H9 (cell line): ENCODE measurements around the gene CAPN5. TPM values are rescaled to one million over a fixed set of nuclear protein-coding genes. Genes with fewer than 3 reads are reported as not detected.

Experiments
- DNase-seq: peaks from one replicate; pipeline ENCODE4 v3.0.0-alpha.2; 2017
- H2AFZ ChIP-seq: one replicate; pipeline ENCODE4 v1.6.1; 2013; ENCODE audit warnings: mild to moderate bottlenecking, low read length, control low read depth, moderate library complexity
- H2AK5ac ChIP-seq: 2 replicates; pipeline ENCODE4 v1.6.1; 2013; ENCODE audit warnings: low read length, control low read depth, mixed read lengths; ENCODE audit not compliant: insufficient read length
- H2BK120ac ChIP-seq: one replicate; pipeline ENCODE4 v1.6.1; 2013; ENCODE audit warnings: low read depth, mild to moderate bottlenecking, low read length, control low read depth, inconsistent platforms; ENCODE audit not compliant: poor library complexity, severe bottlenecking
- H2BK12ac ChIP-seq: 2 replicates; pipeline ENCODE4 v1.6.1; 2013; ENCODE audit warnings: low read length, control low read depth, mixed read lengths, low read depth; ENCODE audit not compliant: insufficient read length
- H2BK15ac ChIP-seq: 2 replicates; pipeline ENCODE4 v1.6.1; 2013; ENCODE audit warnings: low read depth, low read length, control low read depth
- H2BK20ac ChIP-seq: one replicate; pipeline ENCODE4 v1.6.1; 2013; ENCODE audit warnings: low read depth, mild to moderate bottlenecking, low read length, control low read depth, inconsistent platforms; ENCODE audit not compliant: poor library complexity, severe bottlenecking
- H2BK5ac ChIP-seq: 2 replicates; pipeline ENCODE4 v1.6.1; 2013; ENCODE audit warnings: low read length, control low read depth, mixed read lengths; ENCODE audit not compliant: insufficient read length
- H3K14ac ChIP-seq: 2 replicates; pipeline ENCODE4 v1.6.1; 2013; ENCODE audit warnings: low read length, control low read depth; ENCODE audit not compliant: insufficient read depth
- H3K18ac ChIP-seq: 2 replicates; pipeline ENCODE4 v1.6.1; 2013; ENCODE audit warnings: low read depth, mild to moderate bottlenecking, mixed read lengths, low read length, control low read depth; ENCODE audit not compliant: insufficient read length
- H3K23ac ChIP-seq: 2 replicates; pipeline ENCODE4 v1.6.1; 2013; ENCODE audit warnings: low read length, control low read depth, mixed read lengths, low read depth; ENCODE audit not compliant: insufficient read length
- H3K23me2 ChIP-seq: 2 replicates; pipeline ENCODE4 v1.6.1; 2013; ENCODE audit warnings: low read depth, mild to moderate bottlenecking, mixed read lengths, low read length, control low read depth; ENCODE audit not compliant: insufficient read length, poor library complexity, severe bottlenecking
- H3K27ac ChIP-seq: 2 replicates; pipeline ENCODE4 v1.5.1; 2013; ENCODE audit warnings: low read length, control low read depth, mixed read lengths, low read depth; ENCODE audit not compliant: insufficient read length
- H3K27me3 ChIP-seq: 2 replicates; pipeline ENCODE4 v1.6.1; 2013; ENCODE audit warnings: low read length, control low read depth, inconsistent platforms; ENCODE audit not compliant: insufficient read depth
- H3K4ac ChIP-seq: 2 replicates; pipeline ENCODE4 v1.6.1; 2013; ENCODE audit warnings: low read depth, mild to moderate bottlenecking, control low read depth, inconsistent platforms, low read length, moderate library complexity
- H3K4me1 ChIP-seq: 2 replicates; pipeline ENCODE4 v1.6.1; 2013; ENCODE audit warnings: low read length, control low read depth, inconsistent platforms; ENCODE audit not compliant: insufficient read depth
- H3K4me2 ChIP-seq: 2 replicates; pipeline ENCODE4 v1.6.1; 2013; ENCODE audit warnings: low read length, control low read depth, mixed read lengths; ENCODE audit not compliant: insufficient read length, insufficient read depth
- H3K56ac ChIP-seq: 2 replicates; pipeline ENCODE4 v1.6.1; 2013; ENCODE audit warnings: low read depth, mild to moderate bottlenecking, mixed read lengths, low read length, control low read depth; ENCODE audit not compliant: insufficient read length
- H3K79me1 ChIP-seq: 2 replicates; pipeline ENCODE4 v1.6.1; 2013; ENCODE audit warnings: low read depth, mild to moderate bottlenecking, moderate library complexity, low read length, control low read depth, inconsistent platforms; ENCODE audit not compliant: insufficient read depth, poor library complexity, severe bottlenecking
- H3K79me2 ChIP-seq: 2 replicates; pipeline ENCODE4 v1.6.1; 2013; ENCODE audit warnings: low read length, control low read depth, inconsistent platforms; ENCODE audit not compliant: insufficient read depth
- H3K9ac ChIP-seq: 2 replicates; pipeline ENCODE4 v1.6.1; 2013; ENCODE audit warnings: low read length, control low read depth, mixed read lengths; ENCODE audit not compliant: insufficient read length; ENCODE audit errors: extremely low read depth
- H3K9me3 ChIP-seq: one replicate; pipeline ENCODE4 v1.6.1; 2013; ENCODE audit warnings: low read depth, low read length, inconsistent platforms; ENCODE audit not compliant: control insufficient read depth
- H3T11ph ChIP-seq: one replicate; pipeline ENCODE4 v1.6.1; 2013; ENCODE audit warnings: mild to moderate bottlenecking, low read length, control low read depth, inconsistent platforms
- H4K20me1 ChIP-seq: one replicate; pipeline ENCODE4 v1.6.1; 2013; ENCODE audit not compliant: control insufficient read depth, insufficient read length, insufficient read depth
- H4K5ac ChIP-seq: 2 replicates; pipeline ENCODE4 v1.6.1; 2013; ENCODE audit warnings: low read depth, mild to moderate bottlenecking, mixed read lengths, low read length, control low read depth; ENCODE audit not compliant: insufficient read length
- H4K8ac ChIP-seq: replicated peaks from 2 replicates; pipeline ENCODE4 v1.6.1; 2013; ENCODE audit warnings: low read length, control low read depth, mixed read lengths, low read depth; ENCODE audit not compliant: insufficient read length
- H4K91ac ChIP-seq: 2 replicates; pipeline ENCODE4 v1.6.1; 2013; ENCODE audit warnings: low read depth, mild to moderate bottlenecking, moderate library complexity, mixed read lengths, low read length, control low read depth; ENCODE audit not compliant: insufficient read length
- H3K27ac Mint-ChIP-seq, 3 experiments: 2 replicates in 2 of 3; 3 replicates in 1 of 3; pipeline ENCODE4 v1.8.0; 2020 to 2021; ENCODE audit warnings: mixed read lengths in 3 of 3, mild to moderate bottlenecking in 1 of 3, moderate library complexity in 1 of 3
- H3K27me3 Mint-ChIP-seq: 2 replicates; pipeline ENCODE4 v1.8.0; 2021; ENCODE audit warnings: low read depth, mild to moderate bottlenecking, moderate library complexity, mixed read lengths
- H3K36me3 Mint-ChIP-seq, 3 experiments: 2 replicates in 2 of 3; 3 replicates in 1 of 3; pipeline ENCODE4 v1.8.0; 2020 to 2021; ENCODE audit warnings: low read depth in 3 of 3, mixed read lengths in 3 of 3; ENCODE audit not compliant: insufficient read depth in 1 of 3
- H3K4me1 Mint-ChIP-seq, 2 experiments: 2 replicates each; pipeline ENCODE4 v1.8.0; 2020; ENCODE audit warnings: mixed read lengths in 2 of 2
- H3K4me3 Mint-ChIP-seq, 2 experiments: 2 replicates in 1 of 2; 3 replicates in 1 of 2; pipeline ENCODE4 v1.8.0; 2020 to 2021; ENCODE audit warnings: mild to moderate bottlenecking in 2 of 2, mixed read lengths in 2 of 2, moderate library complexity in 1 of 2
- H3K9me3 Mint-ChIP-seq, 2 experiments: 2 replicates in 1 of 2; 3 replicates in 1 of 2; pipeline ENCODE4 v1.8.0; 2020; ENCODE audit warnings: mild to moderate bottlenecking in 2 of 2, mixed read lengths in 2 of 2, moderate library complexity in 1 of 2
- CTCF ChIP-seq: fragments of 200-600 bp; sonication (generic); conservative IDR thresholded peaks from 3 replicates; pipeline ENCODE4 v1.8.0; 2021; ENCODE audit warnings: antibody characterized with exemption, mild to moderate bottlenecking
- WGBS: extraction: QIAGEN DNeasy Blood & Tissue Kit; methylation state at CpG from one replicate; pipeline ENCODE4 v1.1.7; 2013; ENCODE audit warnings: missing lambda C conversion rate, low lambda C conversion rate, mixed read lengths; ENCODE audit not compliant: insufficient read length; ENCODE audit errors: extremely low coverage; 5-methylcytosine and 5-hydroxymethylcytosine counted together
- total RNA-seq: library from RNA; stranded (reverse); gene quantifications from 2 replicates; pipeline ENCODE4 v1.2.1, GENCODE V29; 2021

Gene CAPN5
- total RNA-seq, 1 experiment from 2014 or later: 16.7 TPM

GRCh38 chr11:77141475-77141874 lies 74.7 kb downstream of the CAPN5 start:
- H3K9me3 Mint-ChIP-seq: no peaks in the 10 kb centered on the region
- no peak for TF ChIP-seq CTCF
- Histone ChIP-seq H2BK5ac (no peak overlapping the region), H3K23me2 (no peaks in the 10 kb centered on the region), H3K4me2 (no peak overlapping the region), H3K14ac (no peak overlapping the region; the same call in 1 of the 2 replicates), H3K18ac (no peak overlapping the region), H3K27ac (no peak overlapping the region), H2BK20ac (no peak overlapping the region), H2AFZ (no peak overlapping the region), H3K4ac (no peak overlapping the region), H2AK5ac (no peak overlapping the region), H2BK12ac (no peak overlapping the region), H3K56ac (no peak overlapping the region), H3K9me3 (no peaks in the 10 kb centered on the region), H4K20me1 (peaks cover 2% of the 10 kb centered on the region), H2BK120ac (no peak overlapping the region), H4K8ac (no peak overlapping the region), H2BK15ac (no peak overlapping the region), H3K79me2 (no peaks in the 10 kb centered on the region), H3K9ac (no peak overlapping the region), H3K79me1 (no peaks in the 10 kb centered on the region), H3K27me3 (no peaks in the 10 kb centered on the region), H4K91ac (no peak overlapping the region), H3K23ac (no peak overlapping the region), H3T11ph (no peak overlapping the region), H4K5ac (no peak overlapping the region), H3K4me1 (no peaks in the 10 kb centered on the region; the same call in 1 of the 2 replicates)
- WGBS: no CpG with 5 or more reads among the region's 4 CpGs
- DNase-seq: no peak
- H3K4me1 Mint-ChIP-seq: peaks cover 12 to 21% of the 10 kb centered on the region in 2 experiments
- peaks cover 7% of the 10 kb centered on the region for H3K27me3 Mint-ChIP-seq
- H3K27ac Mint-ChIP-seq: no peak overlapping the region; a peak in 1 of 7 replicates
- H3K4me3 Mint-ChIP-seq: no peak overlapping the region
- no peaks in the 10 kb centered on the region for H3K36me3 Mint-ChIP-seq
